DMS53 (cell line): ENCODE measurements around the gene HACD4.
A peak's percentile ranks its signal among the peaks of the same experiment; 100 is the strongest.

ENCODE experiments used
- DNase-seq: peaks from one replicate; lab custom pipeline; 2025; lab: John Stamatoyannopoulos, UW

The HACD4 gene

DNA sequence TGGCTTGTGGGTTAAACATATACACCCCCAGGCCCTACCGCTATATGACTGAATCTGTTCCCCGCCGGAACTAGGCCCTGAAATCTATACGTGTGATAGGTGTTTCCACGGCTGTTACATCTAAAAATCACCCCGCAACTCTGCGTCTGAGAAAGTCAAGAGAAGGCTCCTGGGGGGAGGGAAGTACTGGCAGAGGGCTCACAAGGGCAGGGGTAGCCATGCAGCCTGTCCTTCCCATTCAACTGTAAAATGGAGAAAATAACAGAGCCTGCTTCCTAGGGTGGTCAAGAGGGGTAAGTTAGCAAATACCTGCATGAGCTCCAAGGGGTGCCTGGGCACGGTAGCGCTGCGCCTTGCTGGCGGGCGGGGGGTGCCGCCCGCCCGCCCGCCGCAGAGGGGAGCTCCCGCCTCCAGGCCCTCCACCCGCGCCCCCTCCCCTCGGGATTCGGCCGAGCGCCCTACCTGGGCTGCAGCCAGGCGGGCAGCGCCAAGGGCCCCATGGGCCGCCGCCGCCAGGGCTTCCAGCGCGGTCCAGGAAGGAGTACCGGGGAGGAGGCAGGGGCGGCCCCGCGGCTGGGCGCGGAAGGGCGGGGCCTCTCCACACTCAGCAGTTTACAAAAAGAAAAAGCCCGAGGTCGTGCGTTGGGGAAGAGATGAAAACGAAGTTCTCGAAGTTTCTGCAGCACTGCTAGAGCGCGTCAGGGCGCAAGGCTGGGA, at the start of gene HACD4:
TSS of gene HACD4 (minus strand) at position 550 of the 717 bp plus-strand sequence. CDS start at position 500, 50 bp downstream.
- DNase-seq, result peak; percentile 56

- DNase-seq, result no peak
Observed at GRCh38 chr9:21080793-21081192, 49.4 kb upstream of the HACD4 start.

- no peak for DNase-seq
Observed at GRCh38 chr9:21078702-21079101, 47.3 kb upstream of the HACD4 start.

DNA sequence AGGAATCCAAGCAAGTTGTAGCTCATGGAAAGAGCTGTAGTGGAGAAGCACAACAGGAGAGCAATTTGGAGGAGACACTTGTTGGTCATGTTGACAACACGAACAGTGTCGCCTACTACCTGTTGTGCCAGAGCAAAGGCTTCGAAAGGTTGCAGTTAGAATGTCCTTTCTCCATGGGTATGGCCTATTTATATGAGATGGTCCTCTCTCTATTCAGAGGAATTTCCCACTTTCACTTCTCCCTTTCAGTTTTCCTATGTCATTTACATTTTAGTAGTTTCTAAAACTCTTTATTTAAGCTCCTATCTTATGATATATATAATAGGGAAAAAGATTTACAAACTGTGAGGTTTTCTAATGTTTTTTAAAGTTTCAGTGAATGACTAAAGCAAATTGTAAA, 46.3 kb upstream of the HACD4 start, which contains the start of gene IFNB1:
TSS of gene IFNB1 (minus strand) at position 162 of the 400 bp plus-strand sequence. CDS start at position 89, 73 bp downstream.
- no peak for DNase-seq

- DNase-seq, result no peak
Observed at GRCh38 chr9:21075484-21075883, 44.0 kb upstream of the HACD4 start.

- DNase-seq, result no peak
Observed at GRCh38 chr9:21070906-21071305, 39.5 kb upstream of the HACD4 start.

DNA sequence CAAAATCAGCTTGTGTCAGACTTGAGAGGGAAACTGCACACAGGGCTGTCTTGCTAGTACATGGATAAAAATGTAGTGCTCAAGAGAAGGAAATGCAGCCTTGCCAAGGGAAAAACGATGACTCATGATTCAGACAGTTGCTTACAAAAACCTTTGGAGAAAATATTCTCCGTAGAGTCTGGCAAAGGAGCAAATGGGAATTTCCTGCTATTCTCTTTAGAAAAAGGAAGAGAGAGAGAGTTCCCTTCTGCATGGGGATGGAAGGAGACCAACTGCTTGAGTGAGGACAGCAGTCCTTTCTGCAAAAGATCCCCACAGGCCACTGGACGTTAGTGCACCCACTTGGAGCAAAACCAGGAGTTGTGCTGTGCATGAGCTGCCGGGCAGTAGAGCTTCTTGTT, 38.7 kb upstream of the HACD4 start:
- peak; percentile 66 for DNase-seq

- DNase-seq, result no peak
Observed at GRCh38 chr9:21060919-21061561, 29.6 kb upstream of the HACD4 start.

- peak; percentile 91 for DNase-seq
Observed at GRCh38 chr9:21056931-21057330, 25.5 kb upstream of the HACD4 start.

DNA sequence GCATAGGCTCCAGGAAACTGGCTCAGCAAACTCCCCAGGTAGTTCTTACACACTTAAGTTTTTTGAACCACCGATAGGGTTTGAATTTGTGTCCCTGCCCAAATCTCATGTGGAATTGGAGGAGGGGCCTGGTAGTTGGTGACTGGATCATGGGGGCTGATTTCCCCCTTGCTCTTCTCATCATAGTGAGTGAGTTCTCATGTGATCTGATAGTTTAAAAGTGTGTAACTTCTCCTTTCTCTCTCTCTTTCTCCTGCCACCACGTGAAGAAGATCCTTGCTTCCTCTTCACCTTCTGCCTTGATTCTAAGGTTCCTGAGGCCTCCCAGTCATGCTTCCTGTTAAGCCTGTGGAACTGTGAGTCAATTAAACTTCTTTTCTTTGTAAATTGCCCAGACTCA, 22.4 kb upstream of the HACD4 start:
- no peak for DNase-seq

DNA sequence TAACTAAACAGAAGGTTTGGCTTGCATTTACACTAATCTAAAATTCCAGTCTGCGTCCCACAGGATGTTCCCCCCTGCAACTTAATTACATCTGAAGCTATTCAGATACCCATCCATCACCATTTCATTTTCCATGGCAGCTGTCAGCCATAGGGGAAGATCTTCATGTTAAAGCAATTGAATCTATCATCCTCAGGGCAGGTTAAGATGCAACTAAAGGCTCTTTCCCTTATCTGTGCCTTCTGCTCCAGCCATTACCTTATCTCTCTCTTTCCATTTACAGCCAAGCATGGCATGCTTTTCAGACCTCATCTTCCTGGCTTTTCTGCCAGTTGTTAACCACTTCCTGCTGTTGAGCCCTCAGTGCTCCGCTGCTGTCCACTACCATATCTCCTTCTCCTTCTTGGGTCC, 15.8 kb upstream of the HACD4 start:
- DNase-seq, result no peak

DNA sequence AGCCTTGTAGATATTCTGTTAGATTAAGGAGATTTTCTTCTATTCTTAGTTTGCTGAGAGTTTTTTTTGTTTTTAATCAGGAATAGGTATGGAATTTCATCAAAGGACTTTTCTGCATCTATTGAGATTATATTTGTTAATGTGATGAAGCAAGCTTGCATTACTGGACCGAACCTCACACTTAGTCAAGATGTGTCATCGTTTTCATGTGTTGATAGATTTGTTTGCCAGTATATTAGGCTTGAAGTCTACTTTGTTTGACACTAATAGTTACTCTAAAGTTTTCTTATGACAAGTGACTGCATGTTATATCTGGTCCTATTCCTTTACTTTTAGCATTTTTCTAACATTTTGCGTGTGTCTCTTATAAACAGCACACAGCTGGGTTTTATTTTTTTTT, 12.4 kb upstream of the HACD4 start:
- DNase-seq, result no peak

DNA sequence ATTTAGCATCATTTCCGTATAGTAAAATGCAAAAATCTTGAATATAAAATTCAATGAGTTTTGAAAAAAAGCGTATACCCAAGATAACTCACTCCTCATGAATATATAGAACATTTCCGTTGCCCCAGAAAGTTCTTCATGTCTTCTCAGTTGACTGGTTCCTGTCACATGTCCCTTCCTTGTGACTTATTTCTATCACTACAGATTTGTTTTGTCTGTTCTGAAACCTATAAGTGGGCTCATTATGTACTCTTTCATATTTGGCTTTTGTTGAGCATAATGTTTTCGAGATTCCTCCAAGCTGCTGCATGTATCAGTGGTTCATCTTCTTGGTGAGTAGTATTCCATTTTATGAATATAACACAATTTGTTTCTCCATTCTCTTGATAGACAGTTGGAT, 11.0 kb upstream of the HACD4 start:
- DNase-seq, result no peak

DNA sequence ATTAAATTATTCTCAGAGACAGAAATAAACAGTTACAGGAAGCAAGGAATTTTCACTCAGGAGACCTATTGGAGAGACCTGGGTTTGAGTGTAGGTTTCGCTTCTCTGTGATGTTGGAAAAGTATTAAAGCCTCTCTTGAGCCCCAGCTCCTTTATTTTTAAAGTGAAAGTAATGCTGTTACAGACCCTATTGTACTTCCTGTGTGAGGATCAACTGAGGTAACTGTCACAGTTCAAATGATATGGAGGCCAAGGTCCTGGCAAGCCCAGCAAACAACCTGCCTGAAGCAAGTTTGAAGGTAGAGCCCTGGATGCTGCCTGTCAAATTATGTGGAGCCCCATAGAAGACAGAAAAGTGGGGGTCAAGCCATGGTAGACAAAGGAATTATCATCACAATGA, 7.9 kb upstream of the HACD4 start:
- no peak for DNase-seq

DNA sequence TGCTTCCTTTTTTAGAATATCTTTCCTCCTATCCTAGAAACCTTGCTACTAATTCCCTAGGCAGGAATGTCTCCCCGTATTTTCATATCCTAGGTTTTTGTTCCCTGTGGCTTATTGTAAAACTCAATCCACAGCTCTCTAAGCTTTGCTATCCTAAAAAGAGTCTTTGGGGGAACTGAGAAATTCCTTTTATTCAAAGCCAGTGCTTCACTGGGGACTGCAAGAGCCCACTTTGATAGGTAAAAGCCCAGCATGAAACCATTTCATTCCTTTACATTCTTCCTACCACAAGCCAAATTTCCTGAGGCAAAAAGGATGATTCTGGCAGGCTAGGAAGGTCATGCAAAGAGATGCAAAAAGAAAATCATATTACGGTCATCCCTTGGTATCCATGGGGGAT, 5.8 kb upstream of the HACD4 start:
- no peak for DNase-seq

DNA sequence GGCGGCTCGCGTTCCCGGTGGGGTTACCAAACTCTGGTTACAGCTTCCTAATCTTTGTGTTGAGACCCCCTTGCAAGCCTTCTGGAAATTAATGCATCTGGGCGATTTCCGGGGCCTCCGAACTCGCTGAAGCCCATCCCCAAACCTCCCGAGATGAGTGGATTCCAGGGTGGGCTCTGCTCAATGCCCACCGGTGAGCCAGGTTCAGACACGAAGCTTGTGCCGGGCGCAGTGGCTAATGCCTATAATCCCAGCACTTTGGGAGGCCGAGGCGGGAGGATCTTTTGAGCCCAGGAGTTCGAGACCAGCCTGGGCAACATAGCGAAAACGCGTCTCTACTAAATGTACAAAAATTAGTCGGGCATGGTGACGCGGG, 356 bp upstream of the HACD4 start:
- no peak for DNase-seq

GRCh38 chr9:21030389-21031035, 928 bp downstream of the HACD4 start:
- peak; percentile 23 for DNase-seq

DNA sequence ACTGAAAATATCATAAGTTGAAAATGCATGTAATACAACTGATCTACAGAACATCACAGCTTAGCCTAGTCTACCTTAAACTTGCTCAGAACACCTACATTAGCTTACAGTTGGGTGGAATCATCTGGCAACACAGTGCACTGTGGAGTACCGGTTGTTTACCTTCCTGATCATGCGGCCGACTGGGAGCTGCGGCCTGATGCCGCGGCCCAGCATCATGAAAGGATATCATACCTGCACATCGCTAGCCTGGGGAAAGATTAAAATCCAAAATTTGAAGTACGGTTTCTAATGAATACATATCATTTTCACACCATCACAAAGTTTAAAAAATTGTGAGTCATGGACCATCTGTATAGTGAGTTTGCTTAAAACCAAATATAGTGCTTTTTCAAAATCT, 1.8 kb downstream of the HACD4 start:
- no peak for DNase-seq

DNA sequence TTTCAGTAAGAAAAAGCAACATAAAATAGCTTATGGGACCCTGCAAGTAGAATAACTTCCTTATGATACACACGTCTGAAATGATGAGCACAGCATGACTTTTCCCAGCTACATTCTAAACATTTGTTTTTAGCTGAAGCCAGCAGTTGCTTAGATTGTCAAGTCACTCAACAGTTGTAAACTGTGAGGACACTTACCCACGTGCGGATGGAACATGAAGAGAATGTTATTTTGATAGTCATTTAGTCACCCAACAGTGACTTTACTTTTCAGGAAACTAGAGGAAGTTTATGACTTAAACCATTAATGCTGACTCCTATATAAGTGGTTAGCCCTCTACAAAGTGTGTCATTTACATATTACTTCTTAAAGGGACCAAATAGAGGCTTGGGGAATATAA, 3.0 kb downstream of the HACD4 start:
- DNase-seq, result no peak

GRCh38 chr9:21027295-21027694, 4.1 kb downstream of the HACD4 start:
- DNase-seq, result no peak

DNA sequence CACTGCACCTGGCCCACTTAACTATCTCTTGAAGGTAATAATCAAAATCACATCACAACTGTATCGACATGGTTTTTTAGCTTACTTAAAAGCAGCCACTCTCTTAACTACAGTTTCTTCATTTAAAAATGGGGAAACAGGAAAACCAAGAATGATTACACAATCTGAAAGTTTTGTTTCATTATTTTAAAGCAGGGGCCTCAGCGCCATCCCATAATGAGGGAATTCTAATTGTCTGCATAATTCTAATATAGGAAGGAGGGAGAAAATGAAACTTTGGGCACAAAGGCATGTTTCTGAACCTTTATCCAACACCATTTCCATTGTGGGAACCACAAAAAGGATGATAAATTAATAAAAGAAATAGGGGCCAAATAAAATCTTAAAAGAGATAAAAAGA, 7.6 kb downstream of the HACD4 start:
- no peak for DNase-seq

- no peak for DNase-seq
Observed at GRCh38 chr9:21018177-21018576, 13.3 kb downstream of the HACD4 start.
